AG10803 (cell line): ENCODE data around the gene NEURL1.
"Not testable (repeated sequence)": the region's sequence is repeated elsewhere in the genome, so short reads cannot be mapped to it uniquely, and the experiment has no call there.

Experiments used
- DNase-seq: peaks from one replicate; pipeline ENCODE4 v3.0.0; 2010; ENCODE audit warnings: low read depth
- H3K4me3 ChIP-seq: 2 replicates; pipeline ENCODE4 v1.5.1; 2011; ENCODE audit warnings: mild to moderate bottlenecking, low read length, control low read depth
- TF ChIP-seq, protein P1 (sequence below): conservative IDR thresholded peaks from 2 replicates; pipeline ENCODE4 v1.5.1; 2011; ENCODE audit warnings: mild to moderate bottlenecking, low read length, control low read depth, inconsistent platforms

Gene NEURL1

GRCh38 chr10:103512591-103513379 is 19.3 kb downstream of the NEURL1 start:
- H3K4me3 ChIP-seq = no peak overlapping the region
- DNase-seq = no peak
- TF ChIP-seq, protein P1, sequence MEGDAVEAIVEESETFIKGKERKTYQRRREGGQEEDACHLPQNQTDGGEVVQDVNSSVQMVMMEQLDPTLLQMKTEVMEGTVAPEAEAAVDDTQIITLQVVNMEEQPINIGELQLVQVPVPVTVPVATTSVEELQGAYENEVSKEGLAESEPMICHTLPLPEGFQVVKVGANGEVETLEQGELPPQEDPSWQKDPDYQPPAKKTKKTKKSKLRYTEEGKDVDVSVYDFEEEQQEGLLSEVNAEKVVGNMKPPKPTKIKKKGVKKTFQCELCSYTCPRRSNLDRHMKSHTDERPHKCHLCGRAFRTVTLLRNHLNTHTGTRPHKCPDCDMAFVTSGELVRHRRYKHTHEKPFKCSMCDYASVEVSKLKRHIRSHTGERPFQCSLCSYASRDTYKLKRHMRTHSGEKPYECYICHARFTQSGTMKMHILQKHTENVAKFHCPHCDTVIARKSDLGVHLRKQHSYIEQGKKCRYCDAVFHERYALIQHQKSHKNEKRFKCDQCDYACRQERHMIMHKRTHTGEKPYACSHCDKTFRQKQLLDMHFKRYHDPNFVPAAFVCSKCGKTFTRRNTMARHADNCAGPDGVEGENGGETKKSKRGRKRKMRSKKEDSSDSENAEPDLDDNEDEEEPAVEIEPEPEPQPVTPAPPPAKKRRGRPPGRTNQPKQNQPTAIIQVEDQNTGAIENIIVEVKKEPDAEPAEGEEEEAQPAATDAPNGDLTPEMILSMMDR = no peak

GRCh38 chr10:103513380-103514060 is 20.0 kb downstream of the NEURL1 start:
- no peak overlapping the region for H3K4me3 ChIP-seq
- TF ChIP-seq, protein P1 = no peak
- DNase-seq = no peak

- no peak for DNase-seq
- H3K4me3 ChIP-seq = no peak overlapping the region
- TF ChIP-seq, protein P1 = no peak
Observed at GRCh38 chr10:103514244-103514643, 20.7 kb downstream of the NEURL1 start.

DNA sequence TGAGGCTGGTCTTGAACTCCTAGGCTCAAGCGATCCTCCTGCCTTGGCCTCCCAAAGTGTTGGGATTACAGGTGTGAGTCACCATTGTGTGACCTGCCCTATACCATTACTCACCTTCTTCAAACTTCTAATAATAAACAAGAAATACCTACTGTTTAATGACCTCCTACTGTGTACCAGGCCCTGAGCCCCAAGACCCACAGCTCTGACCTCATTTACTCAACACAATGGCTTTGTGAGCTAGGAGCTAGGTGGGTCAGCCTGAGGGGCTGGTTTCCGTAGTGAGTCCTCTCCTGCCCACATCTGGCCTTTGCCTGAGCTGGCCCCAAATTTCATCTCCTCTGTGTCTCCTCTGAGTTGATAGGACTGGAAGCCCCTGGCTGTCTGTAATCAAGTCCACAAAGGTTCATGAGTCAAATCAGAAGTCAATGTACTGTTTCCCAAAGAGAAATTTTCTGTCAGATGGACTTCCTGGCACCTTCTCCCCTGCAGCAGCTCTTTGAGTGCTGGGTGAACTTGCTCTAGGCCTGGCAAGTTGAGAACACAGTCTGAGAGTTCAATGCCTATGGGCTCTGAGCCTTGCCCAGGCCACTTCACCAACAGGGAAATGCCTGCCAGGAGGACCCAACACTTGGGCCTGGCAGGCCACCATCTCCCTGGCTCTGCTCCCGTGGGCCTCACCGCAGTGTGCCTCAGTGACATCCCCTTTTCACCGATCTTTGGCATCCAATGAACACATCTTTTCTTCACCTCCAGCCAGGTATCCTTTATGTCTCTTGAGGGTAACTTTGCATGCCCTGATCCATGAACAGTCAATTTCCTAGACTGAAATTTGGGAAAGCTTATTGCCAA is 24.0 kb downstream of the NEURL1 start:
- DNase-seq = no peak
- TF ChIP-seq, protein P1 = no peak

DNA sequence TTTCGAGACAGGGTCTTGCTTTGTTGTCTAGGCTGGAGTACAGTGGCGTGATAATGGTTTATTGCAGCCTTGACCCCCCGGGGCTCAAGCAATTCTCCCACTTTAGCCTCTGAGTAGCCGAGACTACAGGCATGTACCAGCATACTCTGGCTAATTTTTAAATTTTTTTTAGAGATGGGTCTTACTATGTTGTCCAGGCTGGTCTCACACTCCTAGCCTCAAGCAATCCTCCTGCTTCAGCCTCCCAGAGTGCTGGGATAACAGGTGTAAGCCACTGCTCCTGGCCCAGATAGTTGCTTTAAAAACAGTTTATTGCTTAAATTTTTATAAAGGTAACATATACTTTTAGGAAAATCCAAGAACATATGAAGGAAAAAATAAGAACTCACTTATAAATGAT is 26.3 kb downstream of the NEURL1 start:
- TF ChIP-seq, protein P1 = no peak
- DNase-seq = no peak
- no peak overlapping the region for H3K4me3 ChIP-seq

More for the DNA sequence above, 24.0 kb downstream of the NEURL1 start:
- no peak overlapping the region for H3K4me3 ChIP-seq

GRCh38 chr10:103522006-103522405 is 28.5 kb downstream of the NEURL1 start:
- H3K4me3 ChIP-seq, DNase-seq: not testable (repeated sequence)

DNA sequence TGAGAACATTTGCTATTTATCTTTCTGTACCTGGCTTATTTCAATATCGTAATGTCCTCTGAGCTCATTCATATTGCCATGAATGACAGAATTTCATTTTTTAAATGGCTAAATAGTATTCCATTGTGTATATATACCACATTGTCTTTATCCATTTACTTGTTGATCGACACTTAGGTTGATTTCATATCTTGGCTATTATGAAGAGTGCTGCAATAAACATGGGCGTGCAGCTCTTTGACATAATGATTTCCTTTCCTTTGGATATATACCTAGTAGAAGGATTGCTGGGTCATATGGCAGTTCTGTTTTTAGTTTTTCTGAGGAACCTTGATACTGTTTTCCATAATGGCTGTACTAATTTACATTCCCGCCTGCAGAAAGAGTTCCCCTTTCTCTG is 30.2 kb downstream of the NEURL1 start:
- DNase-seq = no peak
- TF ChIP-seq, protein P1 = no peak

More for the DNA sequence above, 30.2 kb downstream of the NEURL1 start:
- no peak overlapping the region for H3K4me3 ChIP-seq
